Smooth muscle cell of the coronary artery (primary cell): Measurements from ENCODE around the gene C9orf50. TPM values are rescaled to one million over a fixed set of nuclear protein-coding genes. Genes with fewer than 3 reads are reported as not detected.

Experiments used
- total RNA-seq: library from RNA; depleted of rRNA; stranded (reverse); fragments of >200 nt; gene quantifications from 2 replicates; pipeline ENCODE4 v1.2.3, GENCODE V29; 2014; ENCODE audit warnings: low replicate concordance

Gene C9orf50
- total RNA-seq, result 0.08 TPM in 1 of 2 replicates, not detected in the other

DNA sequence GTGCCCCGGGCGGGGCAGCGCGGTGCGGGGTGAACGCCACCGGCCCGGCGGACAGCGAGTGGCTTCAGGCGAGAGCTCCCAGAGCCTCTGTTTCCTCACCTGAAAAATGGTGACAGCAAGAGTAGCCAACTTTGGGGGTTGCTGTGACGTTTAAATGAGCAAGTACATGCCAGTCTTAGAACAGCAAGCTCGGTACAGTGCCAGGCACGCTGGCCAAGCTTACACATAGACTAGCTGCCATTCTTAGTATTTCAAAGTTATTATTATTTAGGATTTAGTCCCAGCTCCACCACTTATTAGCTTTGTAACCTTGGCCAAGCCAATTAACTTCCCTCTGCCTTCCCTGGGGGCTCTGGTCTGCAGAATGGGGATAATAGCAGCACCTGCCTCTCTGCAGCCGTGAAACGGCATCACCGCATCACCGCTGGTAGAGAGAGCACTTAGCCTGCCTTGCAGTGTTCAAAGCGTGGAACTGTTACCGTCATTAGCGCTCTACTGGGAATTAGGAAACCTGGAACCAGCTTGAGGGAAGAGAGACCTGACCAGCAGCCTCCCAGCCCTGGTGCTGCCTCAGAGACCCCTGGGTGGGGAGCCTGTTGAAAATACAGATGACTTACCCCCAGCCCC, at the start of gene C9orf50:
C9orf50 (minus strand) TSS at position 433 of the 627 bp plus-strand sequence. CDS start 527 bp downstream, outside the sequence.

GRCh38 chr9:129665389-129665775, 44.5 kb upstream of the C9orf50 start, which contains the start of gene PRRX2:
TSS of gene PRRX2 (plus strand) at chr9:129665647. CDS start at chr9:129665868, 221 bp downstream.

GRCh38 chr9:129641750-129642585, 21.1 kb upstream of the C9orf50 start, which contains the start of gene ASB6:
TSS of gene ASB6 (minus strand) at chr9:129642151. CDS start at chr9:129641999, 152 bp downstream.

DNA sequence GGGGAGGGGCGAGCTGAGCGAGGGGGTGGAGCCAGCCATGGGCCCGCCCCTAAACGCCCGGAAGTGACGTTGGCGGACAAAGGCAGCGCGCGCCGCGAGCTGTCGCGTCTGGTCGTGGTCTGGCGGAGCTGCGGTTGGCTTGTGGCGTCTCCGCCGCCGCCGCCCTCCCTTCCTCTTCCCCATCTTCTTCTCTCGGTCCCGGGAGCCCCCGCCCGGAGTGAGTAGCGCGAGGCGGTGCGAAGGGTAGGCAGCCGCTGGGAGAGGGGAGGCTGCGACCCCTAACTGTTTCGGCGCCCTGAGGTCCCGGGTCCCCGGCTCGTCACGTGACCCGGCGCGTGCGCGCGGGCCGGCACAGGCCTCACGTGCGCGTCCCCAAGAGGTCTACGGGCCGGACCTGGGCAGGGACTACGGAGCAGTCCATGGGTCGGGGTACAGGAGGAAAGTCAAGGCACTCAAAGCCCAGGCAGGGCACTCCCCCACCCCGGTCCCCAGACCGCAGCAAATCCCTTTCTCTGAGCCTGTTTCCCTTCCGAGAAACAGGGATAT, 5.3 kb upstream of the C9orf50 start, which contains the start of gene NTMT1:
NTMT1 (plus strand) TSS at position 85 of the 546 bp plus-strand sequence. CDS start 6,541 bp downstream, outside the sequence.

Other genes starting within 250 kb of the C9orf50 start
- gene NTMT1, start 5.1 kb upstream of the C9orf50 start, total RNA-seq, result 33.6 and 50.1 TPM in 2 replicates
- gene ASB6, start 21.1 kb upstream of the C9orf50 start, total RNA-seq, result 9.6 and 9.9 TPM in 2 replicates
- gene PRRX2, start 44.5 kb upstream of the C9orf50 start, total RNA-seq, result 8.5 and 15.1 TPM in 2 replicates
- 2.6 and 30.0 TPM in 2 replicates for gene PTGES, start 131.9 kb upstream of the C9orf50 start, total RNA-seq
- gene TOR1B, start 182.1 kb upstream of the C9orf50 start, total RNA-seq, result 13.1 and 18.9 TPM in 2 replicates
- 14.4 and 19.8 TPM in 2 replicates for gene TOR1A, start 203.0 kb upstream of the C9orf50 start, total RNA-seq
- gene C9orf78, start 214.2 kb upstream of the C9orf50 start, total RNA-seq, result 44.6 and 121 TPM in 2 replicates
- 8.3 and 20.1 TPM in 2 replicates for gene USP20, start 214.4 kb upstream of the C9orf50 start, total RNA-seq